ENCODE results near the gene OR52E5.

DNA sequence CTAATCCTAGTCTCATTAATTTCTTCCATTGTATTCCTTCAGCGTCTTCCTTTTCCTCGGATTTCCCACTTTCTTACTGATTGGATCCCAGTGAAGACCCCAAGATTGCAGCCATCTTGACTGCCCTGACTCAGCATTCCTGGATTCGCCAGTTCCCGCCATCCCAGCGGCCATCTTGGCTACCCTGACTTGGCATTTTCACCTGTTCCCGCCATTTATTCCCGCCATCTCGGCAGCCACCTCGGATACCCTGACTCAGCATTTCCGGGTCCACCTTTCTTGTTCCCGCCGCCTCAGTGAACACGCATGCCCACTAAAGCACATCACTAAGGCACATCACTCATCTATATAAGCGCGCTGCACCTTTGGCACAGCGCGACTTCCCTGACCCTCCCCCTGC, 35.3 kb downstream of the OR52E5 start:
- TF ChIP-seq SREBF2 (IDR thresholded peaks at IDR 0.05; ENCODE audit: low read length) (no peak), ATF7 (IDR thresholded peaks at IDR 0.05; ENCODE audit: low read depth) (no peak), FOXK2 (IDR thresholded peaks at IDR 0.05) (no peak), ESRRA (IDR thresholded peaks at IDR 0.05; ENCODE audit: low read length) (no peak), TCF12 (IDR thresholded peaks at IDR 0.05; ENCODE audit: low read depth, low read length) (no peak), SRF (IDR thresholded peaks at IDR 0.05; ENCODE audit: low read depth in 2 of 2, low read length in 2 of 2) (no peak), POU2F2 (IDR thresholded peaks at IDR 0.05; ENCODE audit: borderline replicate concordance, low read depth, low read length) (no peak)
- TF ChIP-seq, protein P1, sequence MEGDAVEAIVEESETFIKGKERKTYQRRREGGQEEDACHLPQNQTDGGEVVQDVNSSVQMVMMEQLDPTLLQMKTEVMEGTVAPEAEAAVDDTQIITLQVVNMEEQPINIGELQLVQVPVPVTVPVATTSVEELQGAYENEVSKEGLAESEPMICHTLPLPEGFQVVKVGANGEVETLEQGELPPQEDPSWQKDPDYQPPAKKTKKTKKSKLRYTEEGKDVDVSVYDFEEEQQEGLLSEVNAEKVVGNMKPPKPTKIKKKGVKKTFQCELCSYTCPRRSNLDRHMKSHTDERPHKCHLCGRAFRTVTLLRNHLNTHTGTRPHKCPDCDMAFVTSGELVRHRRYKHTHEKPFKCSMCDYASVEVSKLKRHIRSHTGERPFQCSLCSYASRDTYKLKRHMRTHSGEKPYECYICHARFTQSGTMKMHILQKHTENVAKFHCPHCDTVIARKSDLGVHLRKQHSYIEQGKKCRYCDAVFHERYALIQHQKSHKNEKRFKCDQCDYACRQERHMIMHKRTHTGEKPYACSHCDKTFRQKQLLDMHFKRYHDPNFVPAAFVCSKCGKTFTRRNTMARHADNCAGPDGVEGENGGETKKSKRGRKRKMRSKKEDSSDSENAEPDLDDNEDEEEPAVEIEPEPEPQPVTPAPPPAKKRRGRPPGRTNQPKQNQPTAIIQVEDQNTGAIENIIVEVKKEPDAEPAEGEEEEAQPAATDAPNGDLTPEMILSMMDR (IDR thresholded peaks at IDR 0.05 in 2 of 3, conservative IDR thresholded peaks at IDR 0.05 in 1 of 3; ENCODE audit: control insufficient read depth in 2 of 3, extremely low read depth in 1 of 3, insufficient read depth in 1 of 3, low read depth in 3 of 3, low read length in 3 of 3) = no peak
- TF ChIP-seq, protein P2, sequence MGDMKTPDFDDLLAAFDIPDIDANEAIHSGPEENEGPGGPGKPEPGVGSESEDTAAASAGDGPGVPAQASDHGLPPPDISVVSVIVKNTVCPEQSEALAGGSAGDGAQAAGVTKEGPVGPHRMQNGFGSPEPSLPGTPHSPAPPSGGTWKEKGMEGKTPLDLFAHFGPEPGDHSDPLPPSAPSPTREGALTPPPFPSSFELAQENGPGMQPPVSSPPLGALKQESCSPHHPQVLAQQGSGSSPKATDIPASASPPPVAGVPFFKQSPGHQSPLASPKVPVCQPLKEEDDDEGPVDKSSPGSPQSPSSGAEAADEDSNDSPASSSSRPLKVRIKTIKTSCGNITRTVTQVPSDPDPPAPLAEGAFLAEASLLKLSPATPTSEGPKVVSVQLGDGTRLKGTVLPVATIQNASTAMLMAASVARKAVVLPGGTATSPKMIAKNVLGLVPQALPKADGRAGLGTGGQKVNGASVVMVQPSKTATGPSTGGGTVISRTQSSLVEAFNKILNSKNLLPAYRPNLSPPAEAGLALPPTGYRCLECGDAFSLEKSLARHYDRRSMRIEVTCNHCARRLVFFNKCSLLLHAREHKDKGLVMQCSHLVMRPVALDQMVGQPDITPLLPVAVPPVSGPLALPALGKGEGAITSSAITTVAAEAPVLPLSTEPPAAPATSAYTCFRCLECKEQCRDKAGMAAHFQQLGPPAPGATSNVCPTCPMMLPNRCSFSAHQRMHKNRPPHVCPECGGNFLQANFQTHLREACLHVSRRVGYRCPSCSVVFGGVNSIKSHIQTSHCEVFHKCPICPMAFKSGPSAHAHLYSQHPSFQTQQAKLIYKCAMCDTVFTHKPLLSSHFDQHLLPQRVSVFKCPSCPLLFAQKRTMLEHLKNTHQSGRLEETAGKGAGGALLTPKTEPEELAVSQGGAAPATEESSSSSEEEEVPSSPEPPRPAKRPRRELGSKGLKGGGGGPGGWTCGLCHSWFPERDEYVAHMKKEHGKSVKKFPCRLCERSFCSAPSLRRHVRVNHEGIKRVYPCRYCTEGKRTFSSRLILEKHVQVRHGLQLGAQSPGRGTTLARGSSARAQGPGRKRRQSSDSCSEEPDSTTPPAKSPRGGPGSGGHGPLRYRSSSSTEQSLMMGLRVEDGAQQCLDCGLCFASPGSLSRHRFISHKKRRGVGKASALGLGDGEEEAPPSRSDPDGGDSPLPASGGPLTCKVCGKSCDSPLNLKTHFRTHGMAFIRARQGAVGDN (IDR thresholded peaks at IDR 0.05) = no peak
- TF ChIP-seq, protein P3, sequence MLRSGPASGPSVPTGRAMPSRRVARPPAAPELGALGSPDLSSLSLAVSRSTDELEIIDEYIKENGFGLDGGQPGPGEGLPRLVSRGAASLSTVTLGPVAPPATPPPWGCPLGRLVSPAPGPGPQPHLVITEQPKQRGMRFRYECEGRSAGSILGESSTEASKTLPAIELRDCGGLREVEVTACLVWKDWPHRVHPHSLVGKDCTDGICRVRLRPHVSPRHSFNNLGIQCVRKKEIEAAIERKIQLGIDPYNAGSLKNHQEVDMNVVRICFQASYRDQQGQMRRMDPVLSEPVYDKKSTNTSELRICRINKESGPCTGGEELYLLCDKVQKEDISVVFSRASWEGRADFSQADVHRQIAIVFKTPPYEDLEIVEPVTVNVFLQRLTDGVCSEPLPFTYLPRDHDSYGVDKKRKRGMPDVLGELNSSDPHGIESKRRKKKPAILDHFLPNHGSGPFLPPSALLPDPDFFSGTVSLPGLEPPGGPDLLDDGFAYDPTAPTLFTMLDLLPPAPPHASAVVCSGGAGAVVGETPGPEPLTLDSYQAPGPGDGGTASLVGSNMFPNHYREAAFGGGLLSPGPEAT (IDR thresholded peaks at IDR 0.05; ENCODE audit: low read depth) = no peak
